HFF-Myc (cell line): ENCODE results near the gene NME2.

Experiments
- DNase-seq: peaks from one replicate; pipeline ENCODE4 v3.0.0-alpha.2; 2011; ENCODE audit warnings: low read depth; ENCODE audit errors: extremely low read depth
- H3K4me3 ChIP-seq: replicated peaks from 2 replicates; pipeline ENCODE4 v1.5.1; 2011; ENCODE audit warnings: low read depth, mild to moderate bottlenecking, control low read depth, low read length
- TF ChIP-seq, protein P1 (sequence below): IDR thresholded peaks from 2 replicates; pipeline ENCODE4 v1.5.1; 2012; ENCODE audit warnings: mild to moderate bottlenecking, low read depth, low read length, control low read depth; ENCODE audit errors: missing control alignments

Gene NME2

GRCh38 chr17:51142597-51142996, 23.6 kb upstream of the NME2 start:
- TF ChIP-seq, protein P1, sequence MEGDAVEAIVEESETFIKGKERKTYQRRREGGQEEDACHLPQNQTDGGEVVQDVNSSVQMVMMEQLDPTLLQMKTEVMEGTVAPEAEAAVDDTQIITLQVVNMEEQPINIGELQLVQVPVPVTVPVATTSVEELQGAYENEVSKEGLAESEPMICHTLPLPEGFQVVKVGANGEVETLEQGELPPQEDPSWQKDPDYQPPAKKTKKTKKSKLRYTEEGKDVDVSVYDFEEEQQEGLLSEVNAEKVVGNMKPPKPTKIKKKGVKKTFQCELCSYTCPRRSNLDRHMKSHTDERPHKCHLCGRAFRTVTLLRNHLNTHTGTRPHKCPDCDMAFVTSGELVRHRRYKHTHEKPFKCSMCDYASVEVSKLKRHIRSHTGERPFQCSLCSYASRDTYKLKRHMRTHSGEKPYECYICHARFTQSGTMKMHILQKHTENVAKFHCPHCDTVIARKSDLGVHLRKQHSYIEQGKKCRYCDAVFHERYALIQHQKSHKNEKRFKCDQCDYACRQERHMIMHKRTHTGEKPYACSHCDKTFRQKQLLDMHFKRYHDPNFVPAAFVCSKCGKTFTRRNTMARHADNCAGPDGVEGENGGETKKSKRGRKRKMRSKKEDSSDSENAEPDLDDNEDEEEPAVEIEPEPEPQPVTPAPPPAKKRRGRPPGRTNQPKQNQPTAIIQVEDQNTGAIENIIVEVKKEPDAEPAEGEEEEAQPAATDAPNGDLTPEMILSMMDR = no peak
- no peak for DNase-seq
- no peak overlapping the region for H3K4me3 ChIP-seq

DNA sequence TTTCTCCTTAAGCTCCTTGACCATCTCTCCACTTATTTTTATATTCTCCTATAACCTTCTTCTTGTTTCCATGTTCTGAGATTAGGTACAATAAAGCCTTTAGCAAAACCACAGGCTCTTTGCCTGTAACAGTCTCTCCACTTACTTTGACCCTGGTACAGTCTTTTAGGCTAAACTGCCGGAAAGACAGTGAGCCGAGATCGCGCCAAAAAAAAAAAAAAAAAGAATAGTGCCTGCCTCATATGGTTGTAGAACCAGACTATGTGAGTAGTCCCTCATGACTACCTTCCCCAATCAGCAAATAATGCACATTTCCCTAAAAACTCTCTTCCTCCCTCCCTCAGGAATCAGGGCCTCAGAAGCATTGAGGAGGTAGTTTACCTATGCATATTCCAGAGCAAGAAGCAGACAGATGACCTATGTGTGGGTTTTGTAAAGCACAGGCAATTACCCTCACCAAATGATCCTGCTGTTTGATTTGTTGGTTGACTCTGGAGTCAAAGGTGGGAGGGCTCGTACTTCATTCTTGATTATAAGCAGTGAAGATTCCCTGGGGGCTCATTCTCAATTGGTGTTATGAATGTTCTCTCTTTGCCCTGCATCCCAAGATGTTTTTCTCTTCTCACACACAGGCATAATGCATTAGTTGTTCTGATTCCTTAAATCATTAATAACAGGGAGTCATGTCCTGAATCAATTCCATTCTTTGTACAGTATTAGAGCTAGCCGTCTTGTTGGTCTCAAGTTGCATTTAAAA, 21.8 kb upstream of the NME2 start:
- no peak overlapping the region for H3K4me3 ChIP-seq
- DNase-seq = no peak
- TF ChIP-seq, protein P1 = no peak

GRCh38 chr17:51147650-51148049, 18.6 kb upstream of the NME2 start:
- no peak overlapping the region for H3K4me3 ChIP-seq
- TF ChIP-seq, protein P1 = no peak
- no peak for DNase-seq

GRCh38 chr17:51149163-51149562, 17.0 kb upstream of the NME2 start:
- no peak for DNase-seq
- TF ChIP-seq, protein P1 = no peak
- no peak overlapping the region for H3K4me3 ChIP-seq

GRCh38 chr17:51150932-51151331, 15.3 kb upstream of the NME2 start:
- H3K4me3 ChIP-seq = no peak overlapping the region
- DNase-seq = no peak
- TF ChIP-seq, protein P1 = no peak

DNA sequence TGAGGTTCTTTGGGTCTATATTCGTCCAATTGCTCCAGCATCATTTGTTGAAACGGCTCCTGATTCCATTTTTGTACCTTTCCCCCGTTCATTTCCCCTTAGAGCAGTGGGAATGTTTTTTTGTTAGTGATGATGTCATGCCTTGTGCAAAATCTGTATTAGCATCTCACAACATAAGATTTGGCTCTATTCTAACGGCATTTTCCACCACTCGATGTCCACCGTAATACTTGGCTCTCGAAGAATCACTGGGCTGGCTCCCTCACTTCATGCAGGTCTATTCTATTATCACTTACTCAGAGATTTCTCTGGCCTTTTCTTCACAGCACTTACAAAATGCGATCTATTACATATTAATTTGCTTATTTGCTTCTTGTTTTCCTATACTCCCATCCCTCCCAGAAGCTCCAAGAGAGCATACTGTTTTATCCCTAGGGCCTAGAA, 13.4 kb upstream of the NME2 start:
- DNase-seq = no peak
- H3K4me3 ChIP-seq = peak overlapping the region; percentile 98
- TF ChIP-seq, protein P1 = no peak
